Muscle layer of colon (tissue), 2 donors: Measurements from ENCODE around the gene RNU1-3.
"Not testable (repeated sequence)": the region's sequence is repeated elsewhere in the genome, so short reads cannot be mapped to it uniquely, and the experiment has no call there.

Experiments
- H3K27ac ChIP-seq: one replicate; pipeline ENCODE4 v1.7.0; 2013; ENCODE audit warnings: low read depth, mild to moderate bottlenecking, low read length, moderate library complexity
- H3K27me3 ChIP-seq, 2 donors: one replicate each; pipeline ENCODE4 v1.7.0; 2013; ENCODE audit warnings: low read length in 2 of 2, mild to moderate bottlenecking in 2 of 2; ENCODE audit not compliant: insufficient read depth in 2 of 2, control insufficient read depth in 1 of 2
- H3K36me3 ChIP-seq: one replicate; pipeline ENCODE4 v1.7.0; 2013; ENCODE audit warnings: mild to moderate bottlenecking, low read length; ENCODE audit not compliant: insufficient read depth
- H3K4me1 ChIP-seq: one replicate; pipeline ENCODE4 v1.7.0; 2013; ENCODE audit warnings: mild to moderate bottlenecking, low read length; ENCODE audit not compliant: insufficient read depth
- H3K4me3 ChIP-seq, 2 donors: one replicate each; pipeline ENCODE4 v1.7.0; 2013; ENCODE audit warnings: low read length in 2 of 2, low read depth in 1 of 2, mild to moderate bottlenecking in 1 of 2, moderate library complexity in 1 of 2
- H3K9ac ChIP-seq: one replicate; pipeline ENCODE4 v1.7.0; 2013; ENCODE audit warnings: low read length
- H3K9me3 ChIP-seq: one replicate; pipeline ENCODE4 v1.7.0; 2013; ENCODE audit warnings: mild to moderate bottlenecking, low read length
- donor health status: abdominal sarcoma.
- donor health status: Adenocarcinoma of cecum.

Gene RNU1-3

GRCh38 chr1:16676661-16677523 lies 10.1 kb upstream of the RNU1-3 start:
- H3K4me1 ChIP-seq, H3K27ac ChIP-seq, H3K4me3 ChIP-seq, H3K36me3 ChIP-seq, H3K9ac ChIP-seq, H3K27me3 ChIP-seq, H3K9me3 ChIP-seq: not testable (repeated sequence)

GRCh38 chr1:16675118-16675510 lies 8.4 kb upstream of the RNU1-3 start:
- not testable (repeated sequence) for H3K27me3 ChIP-seq, H3K27ac ChIP-seq, H3K9ac ChIP-seq, H3K36me3 ChIP-seq, H3K4me1 ChIP-seq, H3K4me3 ChIP-seq, H3K9me3 ChIP-seq

GRCh38 chr1:16673976-16674375 lies 7.2 kb upstream of the RNU1-3 start:
- H3K4me1 ChIP-seq, H3K27ac ChIP-seq, H3K27me3 ChIP-seq, H3K9ac ChIP-seq, H3K36me3 ChIP-seq, H3K9me3 ChIP-seq, H3K4me3 ChIP-seq: not testable (repeated sequence)

GRCh38 chr1:16665836-16666235 lies 912 bp downstream of the RNU1-3 start:
- H3K4me1 ChIP-seq, H3K4me3 ChIP-seq, H3K36me3 ChIP-seq, H3K9ac ChIP-seq, H3K27ac ChIP-seq, H3K9me3 ChIP-seq, H3K27me3 ChIP-seq: not testable (repeated sequence)

GRCh38 chr1:16658234-16658633 lies 8.5 kb downstream of the RNU1-3 start:
- H3K9me3 ChIP-seq, H3K36me3 ChIP-seq, H3K4me3 ChIP-seq, H3K9ac ChIP-seq, H3K4me1 ChIP-seq, H3K27me3 ChIP-seq, H3K27ac ChIP-seq: not testable (repeated sequence)

GRCh38 chr1:16656981-16657683 lies 9.6 kb downstream of the RNU1-3 start:
- not testable (repeated sequence) for H3K27me3 ChIP-seq, H3K4me3 ChIP-seq, H3K9me3 ChIP-seq, H3K36me3 ChIP-seq, H3K4me1 ChIP-seq, H3K9ac ChIP-seq, H3K27ac ChIP-seq

GRCh38 chr1:16656574-16656973 lies 10.2 kb downstream of the RNU1-3 start:
- not testable (repeated sequence) for H3K27me3 ChIP-seq, H3K27ac ChIP-seq, H3K9ac ChIP-seq, H3K4me1 ChIP-seq, H3K4me3 ChIP-seq, H3K36me3 ChIP-seq, H3K9me3 ChIP-seq

GRCh38 chr1:16651560-16651959 lies 15.2 kb downstream of the RNU1-3 start:
- not testable (repeated sequence) for H3K9ac ChIP-seq, H3K4me3 ChIP-seq, H3K27me3 ChIP-seq, H3K9me3 ChIP-seq, H3K36me3 ChIP-seq, H3K4me1 ChIP-seq, H3K27ac ChIP-seq

- not testable (repeated sequence) for H3K27ac ChIP-seq, H3K9me3 ChIP-seq, H3K9ac ChIP-seq, H3K36me3 ChIP-seq, H3K4me1 ChIP-seq, H3K4me3 ChIP-seq, H3K27me3 ChIP-seq
Measured at GRCh38 chr1:16649960-16650359, 16.8 kb downstream of the RNU1-3 start.

- H3K9ac ChIP-seq, H3K4me3 ChIP-seq, H3K9me3 ChIP-seq, H3K27me3 ChIP-seq, H3K27ac ChIP-seq, H3K4me1 ChIP-seq, H3K36me3 ChIP-seq: not testable (repeated sequence)
Measured at GRCh38 chr1:16649390-16649789, 17.4 kb downstream of the RNU1-3 start.

- not testable (repeated sequence) for H3K9me3 ChIP-seq, H3K36me3 ChIP-seq, H3K27ac ChIP-seq, H3K4me3 ChIP-seq, H3K9ac ChIP-seq, H3K27me3 ChIP-seq
- peaks cover 11% of the 10 kb centered on the region for H3K4me1 ChIP-seq
Measured at GRCh38 chr1:16648756-16649155, 18.0 kb downstream of the RNU1-3 start.

- not testable (repeated sequence) for H3K4me3 ChIP-seq
Measured at GRCh38 chr1:16648250-16648649, 18.5 kb downstream of the RNU1-3 start.

More at GRCh38 chr1:16648250-16648649, 18.5 kb downstream of the RNU1-3 start:
- not testable (repeated sequence) for H3K9ac ChIP-seq, H3K27ac ChIP-seq, H3K27me3 ChIP-seq, H3K9me3 ChIP-seq, H3K36me3 ChIP-seq
- peaks cover 16% of the 10 kb centered on the region for H3K4me1 ChIP-seq
